ENCODE measurements around the gene MPZL1. TPM values are rescaled to one million over a fixed set of nuclear protein-coding genes. Genes with fewer than 3 reads are reported as not detected.
"Not testable (repeated sequence)": the region's sequence is repeated elsewhere in the genome, so short reads cannot be mapped to it uniquely, and the experiment has no call there.

The MPZL1 gene
- total RNA-seq, 2 experiments from 2014 or later = 12.5 to 14.1 TPM

DNA sequence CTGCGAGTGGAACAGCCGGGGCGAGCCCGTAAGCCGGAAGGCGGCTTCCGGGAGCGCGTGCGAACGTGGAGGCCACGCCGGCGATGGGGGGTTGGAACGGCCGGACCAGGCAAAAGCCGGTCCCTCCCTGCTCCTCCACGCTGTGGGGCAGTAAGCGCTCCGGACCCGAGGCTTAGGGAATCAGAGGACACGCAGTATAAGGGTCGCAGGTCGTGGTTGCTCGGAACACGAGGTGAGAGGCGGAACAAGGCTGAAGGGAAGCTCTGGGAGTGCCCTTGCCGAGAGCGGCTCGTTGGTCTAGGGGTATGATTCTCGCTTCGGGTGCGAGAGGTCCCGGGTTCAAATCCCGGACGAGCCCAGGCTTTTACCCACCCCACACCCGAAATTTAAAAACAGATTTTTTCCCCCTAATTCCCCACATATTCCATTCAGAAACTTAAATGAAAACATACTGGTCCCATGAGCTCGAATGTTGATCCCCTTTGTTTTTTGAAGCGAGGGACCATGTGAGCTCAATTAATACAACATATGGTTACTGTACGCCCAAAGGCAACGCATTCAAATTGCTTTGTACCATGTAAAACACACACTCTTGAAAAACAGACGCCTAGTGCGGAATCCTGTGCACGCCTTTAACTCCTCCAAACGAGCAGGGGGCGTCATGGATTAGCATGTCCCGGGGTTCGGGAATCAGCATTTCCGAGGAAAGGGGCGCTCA is 7.2 kb upstream of the MPZL1 start:
- Mint-ChIP-seq H3K4me3 (peak overlapping the region; percentile 81), H3K9me3 (no peaks in the 10 kb centered on the region), H3K27ac (peak overlapping the region; percentile 92), H3K4me1 (peaks cover 46% of the 10 kb centered on the region), H3K27me3 (peaks cover 6% of the 10 kb centered on the region), H3K36me3 (ENCODE audit: low read depth) (peaks cover 2% of the 10 kb centered on the region)
- POLR2A ChIA-PET = no interaction called here
- CTCF ChIA-PET = interaction anchor here (0.6 to 2.5 kb wide), 25 partner anchors 9 to 447 kb away, joined by 3 to 10 read pairs (median 3); partner anchors contain the start of gene CREG1
- DNase-seq = peak; percentile 86

DNA sequence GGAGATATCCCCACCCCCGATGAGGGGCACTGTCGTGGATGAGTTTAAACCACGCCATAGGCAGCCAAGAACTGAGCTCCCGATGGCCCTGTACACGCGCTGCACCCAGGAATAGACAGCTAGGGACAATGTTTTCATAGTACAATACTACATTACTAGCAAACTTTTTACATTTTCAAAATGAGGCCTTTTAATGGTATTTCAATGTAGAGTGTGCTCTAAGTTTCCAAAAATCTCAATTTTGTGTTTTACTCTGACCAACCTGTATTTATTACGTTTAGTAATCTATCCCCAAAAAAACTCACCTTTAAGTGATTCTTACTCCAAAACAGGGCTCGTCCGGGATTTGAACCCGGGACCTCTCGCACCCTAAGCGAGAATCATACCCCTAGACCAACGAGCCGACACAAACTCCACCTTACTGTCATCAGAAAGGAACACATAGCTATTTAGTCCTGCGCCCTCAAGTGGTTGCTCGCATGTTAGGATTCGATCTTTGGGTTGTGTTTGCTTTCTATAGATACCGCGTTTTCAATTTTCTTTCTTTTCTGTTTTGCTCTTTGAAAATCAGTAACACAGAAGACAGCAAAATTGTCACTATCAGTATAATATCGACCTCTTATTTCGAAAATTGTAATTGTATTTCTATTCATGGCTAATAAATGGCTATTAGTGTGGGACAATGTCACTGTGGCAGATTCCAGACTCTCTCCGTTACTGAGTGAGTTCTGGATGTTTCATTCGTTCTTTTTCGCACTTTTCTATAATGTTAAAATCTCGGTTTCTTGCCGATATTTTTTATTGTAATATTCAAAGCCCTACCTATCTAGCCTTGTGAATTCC is 6.4 kb upstream of the MPZL1 start:
- Mint-ChIP-seq H3K27me3 (peaks cover 6% of the 10 kb centered on the region), H3K36me3 (ENCODE audit: low read depth) (peaks cover 2% of the 10 kb centered on the region), H3K4me3 (peak overlapping the region; percentile 81), H3K27ac (peak overlapping the region; percentile 92), H3K4me1 (peaks cover 51% of the 10 kb centered on the region), H3K9me3 (no peaks in the 10 kb centered on the region)
- ChIA-PET POLR2A (interaction anchor here (1.0 kb wide), 1 partner anchor 221 kb away, joined by 3 read pairs; no protein-coding TSS in a partner anchor), CTCF (interaction anchor here (0.5 to 2.5 kb wide), 28 partner anchors 9 to 448 kb away, joined by 3 to 10 read pairs (median 3); partner anchors contain the start of gene CREG1)
- DNase-seq = peak; percentile 93

DNA sequence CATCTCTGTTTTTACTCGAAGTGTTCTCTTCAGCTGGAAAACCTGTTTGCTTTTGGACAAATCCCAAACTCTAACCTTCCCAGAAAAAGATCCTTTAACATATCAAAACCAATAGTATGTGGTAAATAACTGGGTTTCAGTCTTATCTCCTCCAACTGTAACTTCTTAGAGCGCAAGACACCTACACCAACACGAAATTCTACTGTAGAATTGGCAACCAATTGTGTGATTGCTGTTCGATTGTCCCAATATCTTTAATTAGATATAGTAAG is 5.8 kb upstream of the MPZL1 start:
- peaks cover 6% of the 10 kb centered on the region for H3K27me3 Mint-ChIP-seq
- POLR2A ChIA-PET = interaction anchor here (0.7 to 1.0 kb wide), 2 partner anchors 59 to 220 kb away, joined by 3 to 8 read pairs; no protein-coding TSS in a partner anchor
- H3K9me3 Mint-ChIP-seq = no peaks in the 10 kb centered on the region
- peak overlapping the region; percentile 92 for H3K27ac Mint-ChIP-seq
- peaks cover 2% of the 10 kb centered on the region for H3K36me3 Mint-ChIP-seq (ENCODE audit: low read depth)
- DNase-seq = no peak
- H3K4me3 Mint-ChIP-seq = peak overlapping the region; percentile 81
- H3K4me1 Mint-ChIP-seq = peaks cover 57% of the 10 kb centered on the region
- CTCF ChIA-PET = interaction anchor here (0.5 to 2.4 kb wide), 21 partner anchors 8 to 496 kb away, joined by 3 to 10 read pairs (median 3); partner anchors contain the start of gene CREG1

GRCh38 chr1:167717351-167717750 is 4.4 kb upstream of the MPZL1 start:
- Mint-ChIP-seq H3K4me1 (peaks cover 62% of the 10 kb centered on the region), H3K36me3 (ENCODE audit: low read depth) (peaks cover 2% of the 10 kb centered on the region), H3K27ac (no peak overlapping the region), H3K4me3 (peak overlapping the region; percentile 81), H3K9me3 (no peaks in the 10 kb centered on the region), H3K27me3 (peaks cover 3% of the 10 kb centered on the region)
- no peak for DNase-seq
- POLR2A ChIA-PET = no interaction called here
- CTCF ChIA-PET = no interaction called here

DNA sequence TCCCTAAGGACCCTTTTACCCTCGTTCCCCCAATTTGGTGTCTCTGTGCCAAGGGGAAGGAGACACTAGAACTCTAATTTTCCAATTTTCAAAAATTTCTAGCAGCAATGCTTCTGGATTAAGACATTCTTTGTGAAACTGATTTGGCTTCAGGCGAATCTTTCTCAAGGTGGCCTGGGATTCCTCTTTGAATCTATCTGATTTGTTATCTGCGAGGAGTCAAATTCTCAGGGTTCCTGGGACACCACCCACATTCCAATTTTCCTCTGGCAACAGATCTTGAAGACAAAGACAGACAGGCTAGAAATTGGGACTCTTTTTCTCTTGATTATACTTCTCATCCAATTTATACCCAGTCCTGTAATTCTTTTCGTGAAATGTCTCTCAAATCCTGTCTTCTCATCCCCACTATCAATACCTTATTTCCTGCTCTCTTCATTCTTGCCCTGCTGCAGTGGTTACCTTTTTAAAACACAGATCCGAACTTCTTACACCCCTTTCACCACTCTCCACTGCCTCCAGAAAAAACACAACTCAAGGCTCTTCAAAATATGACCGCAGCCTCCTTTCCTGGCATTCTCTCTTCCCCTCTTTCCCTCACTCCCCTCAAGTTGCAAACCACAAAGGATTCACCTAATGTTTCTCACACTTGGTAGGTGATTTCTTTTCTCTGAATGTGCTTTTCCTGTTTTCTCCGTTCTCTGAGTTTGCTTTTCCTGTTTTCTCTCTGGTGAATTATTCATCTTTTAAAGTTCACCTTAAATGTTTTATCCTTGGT is 2.7 kb upstream of the MPZL1 start:
- peaks cover 2% of the 10 kb centered on the region for H3K36me3 Mint-ChIP-seq (ENCODE audit: low read depth)
- POLR2A ChIA-PET = no interaction called here
- H3K9me3 Mint-ChIP-seq = no peaks in the 10 kb centered on the region
- peaks cover 3% of the 10 kb centered on the region for H3K27me3 Mint-ChIP-seq
- H3K4me3 Mint-ChIP-seq = peak overlapping the region; percentile 10
- H3K27ac Mint-ChIP-seq = peak overlapping the region; percentile 36
- DNase-seq = no peak
- H3K4me1 Mint-ChIP-seq = peaks cover 64% of the 10 kb centered on the region
- CTCF ChIA-PET = interaction anchor here (0.9 kb wide), 1 partner anchor 11 kb away, joined by 3 read pairs; no protein-coding TSS in a partner anchor

GRCh38 chr1:167719715-167720421 is 1.9 kb upstream of the MPZL1 start:
- POLR2A ChIA-PET; DNase-seq; H3K9me3 Mint-ChIP-seq; H3K27me3 Mint-ChIP-seq; H3K36me3 Mint-ChIP-seq (ENCODE audit: low read depth); CTCF ChIA-PET: not testable (repeated sequence)
- peak overlapping the region; percentile 10 for H3K4me3 Mint-ChIP-seq
- H3K4me1 Mint-ChIP-seq = peaks cover 64% of the 10 kb centered on the region
- H3K27ac Mint-ChIP-seq = peak overlapping the region; percentile 36

DNA sequence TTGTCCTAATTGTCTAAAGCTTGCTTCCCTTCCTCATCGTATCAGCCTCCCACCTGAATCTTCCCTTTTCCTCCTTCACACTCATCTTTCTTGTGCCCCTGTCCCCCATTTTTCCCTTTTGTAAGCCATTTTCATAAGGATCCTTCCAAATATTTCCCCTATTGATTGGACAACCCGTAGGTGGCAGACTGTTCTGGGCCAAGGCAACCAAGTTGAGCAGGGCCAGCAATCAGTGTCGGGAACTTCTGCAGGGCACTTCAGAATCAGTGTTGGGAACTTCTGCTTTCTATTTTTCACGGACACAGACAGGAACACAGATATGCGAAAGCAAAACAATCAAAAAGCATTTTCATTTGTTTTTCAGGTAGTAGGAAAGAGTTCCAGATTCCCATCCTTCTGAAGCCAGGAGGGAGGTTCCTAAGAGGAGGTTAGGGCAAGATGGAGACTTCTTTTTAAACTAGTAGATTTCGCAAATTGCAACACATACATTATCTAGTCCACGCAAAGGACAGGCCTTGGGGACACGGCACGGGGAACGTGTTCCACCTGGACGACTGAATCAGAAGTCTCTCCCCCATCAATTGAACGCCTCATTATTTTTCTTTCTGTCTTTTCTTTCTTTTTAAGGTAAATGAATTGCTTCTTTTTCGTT is 691 bp upstream of the MPZL1 start:
- Mint-ChIP-seq H3K4me3 (peak overlapping the region; percentile 89), H3K9me3 (no peaks in the 10 kb centered on the region), H3K27ac (peak overlapping the region; percentile 37), H3K36me3 (ENCODE audit: low read depth) (peaks cover 5% of the 10 kb centered on the region), H3K4me1 (peaks cover 65% of the 10 kb centered on the region), H3K27me3 (no peaks in the 10 kb centered on the region)
- POLR2A ChIA-PET = no interaction called here
- DNase-seq = no peak
- CTCF ChIA-PET = interaction anchor here (1.0 kb wide), 1 partner anchor 9 kb away, joined by 3 read pairs; no protein-coding TSS in a partner anchor

- CTCF ChIA-PET = interaction anchor here (1.0 to 2.1 kb wide), 2 partner anchors 7 to 15 kb away, joined by 3 to 7 read pairs; no protein-coding TSS in a partner anchor
- DNase-seq = peak; percentile 26
- POLR2A ChIA-PET = interaction anchor here (0.5 kb wide), 1 partner anchor 194 kb away, joined by 6 read pairs; no protein-coding TSS in a partner anchor
- H3K4me1 Mint-ChIP-seq = peaks cover 61% of the 10 kb centered on the region
- H3K36me3 Mint-ChIP-seq (ENCODE audit: low read depth) = peaks cover 5% of the 10 kb centered on the region
- peak overlapping the region; percentile 72 for H3K27ac Mint-ChIP-seq
- no peaks in the 10 kb centered on the region for H3K9me3 Mint-ChIP-seq
- H3K27me3 Mint-ChIP-seq = no peaks in the 10 kb centered on the region
- H3K4me3 Mint-ChIP-seq = peak overlapping the region; percentile 89
These were observed 529 bp downstream of the MPZL1 start for GRCh38 chr1:167722152-167722869.

GRCh38 chr1:167722870-167723251 is 1.1 kb downstream of the MPZL1 start:
- H3K4me1 Mint-ChIP-seq = peaks cover 59% of the 10 kb centered on the region
- peak overlapping the region; percentile 89 for H3K4me3 Mint-ChIP-seq
- H3K27me3 Mint-ChIP-seq = no peaks in the 10 kb centered on the region
- DNase-seq = no peak
- ChIA-PET CTCF (interaction anchor here (2.1 kb wide), 1 partner anchor 15 kb away, joined by 7 read pairs; no protein-coding TSS in a partner anchor), POLR2A (no interaction called here)
- peak overlapping the region; percentile 72 for H3K27ac Mint-ChIP-seq
- H3K9me3 Mint-ChIP-seq = no peaks in the 10 kb centered on the region
- H3K36me3 Mint-ChIP-seq (ENCODE audit: low read depth) = peaks cover 8% of the 10 kb centered on the region

- Mint-ChIP-seq H3K4me1 (peaks cover 53% of the 10 kb centered on the region), H3K36me3 (ENCODE audit: low read depth) (peaks cover 9% of the 10 kb centered on the region), H3K4me3 (no peak overlapping the region), H3K9me3 (no peaks in the 10 kb centered on the region), H3K27ac (no peak overlapping the region), H3K27me3 (no peaks in the 10 kb centered on the region)
- CTCF ChIA-PET = interaction anchor here (1.4 to 2.1 kb wide), 3 partner anchors 9 to 36 kb away, joined by 3 to 7 read pairs (median 6); no protein-coding TSS in a partner anchor
- no peak for DNase-seq
- POLR2A ChIA-PET = interaction anchor here (0.7 kb wide), 1 partner anchor 79 kb away, joined by 3 read pairs; no protein-coding TSS in a partner anchor
These were observed 2.0 kb downstream of the MPZL1 start for GRCh38 chr1:167723707-167724323.

- Mint-ChIP-seq H3K27me3 (no peaks in the 10 kb centered on the region), H3K4me3 (no peak overlapping the region), H3K9me3 (no peaks in the 10 kb centered on the region), H3K27ac (no peak overlapping the region), H3K4me1 (peaks cover 34% of the 10 kb centered on the region), H3K36me3 (ENCODE audit: low read depth) (peaks cover 16% of the 10 kb centered on the region)
- POLR2A ChIA-PET = no interaction called here
- no peak for DNase-seq
- CTCF ChIA-PET = interaction anchor here (1.0 kb wide), 1 partner anchor 11 kb away, joined by 3 read pairs; no protein-coding TSS in a partner anchor
These were observed 4.2 kb downstream of the MPZL1 start for GRCh38 chr1:167726008-167726407.

All from activated CD4-positive, alpha-beta T cell treated with anti-CD3 and anti-CD28 coated beads, Interleukin-2, amount 10 ng/mL, durations not matched to agents 7 days and 5 days (primary cell).